ENCODE results near the gene SH3TC1.

DNA sequence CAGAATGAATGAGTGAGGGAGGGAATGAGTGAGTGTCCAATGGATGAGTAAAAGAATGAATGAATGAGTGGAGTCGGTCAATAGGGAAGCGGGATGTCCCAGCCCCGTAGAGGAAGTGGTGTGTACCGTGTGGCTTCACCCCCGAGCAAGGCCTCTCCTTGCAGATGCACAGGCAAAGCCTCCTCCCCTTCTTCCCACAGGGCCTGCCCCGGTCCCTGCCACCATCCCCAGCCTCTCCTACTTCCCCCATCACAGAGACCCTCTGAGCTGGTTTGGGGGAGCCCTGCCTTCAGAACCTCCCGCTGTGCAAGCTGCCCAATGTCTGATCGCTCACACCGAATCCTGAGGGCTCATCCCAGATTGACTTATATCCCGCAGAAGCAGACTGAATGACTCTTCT is 84.1 kb downstream of the SH3TC1 start:
- TF ChIP-seq POLR2A (IDR thresholded peaks at IDR 0.05; ENCODE audit: low read length) (no peak), GATA1 (IDR thresholded peaks at IDR 0.05; ENCODE audit: low read depth, low read length) (no peak)

Data from erythroblast (primary cell).